Stimulated activated CD4-positive, alpha-beta T cell treated with anti-CD3 and anti-CD28 coated beads, Interleukin-15, amount 100 ng/mL, for 1 hour (primary cell): ENCODE data around the gene CAT.

Experiments
- DNase-seq, 2 donors: peaks; one replicate each; pipeline ENCODE4 v3.0.0-alpha.2; 2020; ENCODE audit warnings: low read depth in 1 of 2, low spot score in 1 of 2

CAT gene

DNA sequence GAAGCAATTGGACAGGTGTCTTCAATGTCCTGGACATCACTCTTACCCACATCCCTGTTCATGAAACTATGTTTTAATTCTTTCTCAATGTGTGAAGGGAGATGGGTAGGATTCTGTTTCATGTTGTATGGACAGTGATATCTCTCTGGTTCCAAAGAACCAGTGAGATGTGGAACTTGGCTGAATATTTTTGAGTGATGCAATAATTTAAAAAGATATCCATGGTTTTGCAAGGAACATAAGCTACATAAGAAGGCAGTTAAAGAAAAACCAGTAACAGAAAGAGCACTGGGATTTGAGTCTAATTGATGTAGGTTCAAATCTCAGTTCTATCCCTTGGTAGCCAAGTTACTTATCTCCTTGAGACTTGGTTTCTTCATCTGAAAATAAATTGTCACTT, 82.5 kb downstream of the CAT start:
- no peak for DNase-seq
